Right lobe of liver (tissue), 4 donors: ENCODE results near the gene EHD3.

ENCODE experiments used
- CTCF ChIP-seq, 4 donors: fragments of 200-600 bp in 3 of 4; fragments of 450-650 bp in 1 of 4; IDR thresholded peaks; one replicate each; pipeline versions ENCODE4 v1.5.1 to v1.8.0; 2016 to 2022; ENCODE audit warnings: antibody characterized with exemption in 4 of 4, mild to moderate bottlenecking in 2 of 4
- POLR2A ChIP-seq: fragments of 450-650 bp; IDR thresholded peaks from one replicate; pipeline ENCODE4 v1.6.1; 2017; ENCODE audit warnings: antibody characterized with exemption, mild to moderate bottlenecking
- donor health status: DM: no; HTN: no; CAD: no.
- donor health status: DM: no; HTN: no; CAD: no.
- donor health status: DM: no; HTN: yes; CAD: no.

GRCh38 chr2:31249009-31249690 lies 15.2 kb downstream of the EHD3 start:
- TF ChIP-seq POLR2A: no peak
- TF ChIP-seq CTCF (IDR thresholded peaks at IDR 0.05): no peak
